Measurements from ENCODE around the gene DSPP.
A peak's percentile ranks its signal among the peaks of the same experiment; 100 is the strongest.

Gene DSPP

GRCh38 chr4:87601361-87601760 lies 7.0 kb upstream of the DSPP start:
- H3K9me3 ChIP-seq (replicated peaks in 1 of 2; ENCODE audit: control insufficient read depth in 2 of 2, insufficient read depth in 1 of 2, low read depth in 1 of 2, low read length in 2 of 2), result no peaks in the 10 kb centered on the region
- H3K4me3 ChIP-seq (ENCODE audit: low read length in 2 of 2), result no peak overlapping the region
- no peak overlapping the region for H3K4me2 ChIP-seq (ENCODE audit: insufficient read depth, low read length, poor library complexity, severe bottlenecking)
- no peak overlapping the region for H3K27ac ChIP-seq (replicated peaks; ENCODE audit: low read length)
- H2BK120ac ChIP-seq (ENCODE audit: low read depth, low read length), result no peak overlapping the region
- no peak overlapping the region for H2AK5ac ChIP-seq (ENCODE audit: low read depth, low read length)
- no peak overlapping the region for H4K8ac ChIP-seq (ENCODE audit: low read depth, low read length)
- no peaks in the 10 kb centered on the region for H3K4me1 ChIP-seq (ENCODE audit: control insufficient read depth in 2 of 2, insufficient read depth in 1 of 2, low read depth in 1 of 2, low read length in 2 of 2)
- H3K27me3 ChIP-seq (ENCODE audit: control insufficient read depth in 3 of 3, insufficient read depth in 3 of 3, low read depth in 1 of 3, low read length in 3 of 3), result no peaks in the 10 kb centered on the region
- no peak for DNase-seq (ENCODE audit: low spot score)
- H2AFZ ChIP-seq (ENCODE audit: low read length), result no peak overlapping the region
- no peak overlapping the region for H3K23ac ChIP-seq (ENCODE audit: low read depth, low read length, poor library complexity)
- H3K79me1 ChIP-seq (ENCODE audit: low read depth, low read length), result no peaks in the 10 kb centered on the region
- no peak overlapping the region for H3K18ac ChIP-seq (ENCODE audit: low read length)
- no peak overlapping the region for H2BK5ac ChIP-seq (ENCODE audit: low read length)
- H3K4ac ChIP-seq (ENCODE audit: low read length), result no peak overlapping the region
- H4K91ac ChIP-seq (ENCODE audit: low read depth, low read length, poor library complexity), result no peak overlapping the region
- no peak overlapping the region for H2BK12ac ChIP-seq (ENCODE audit: low read length)
- no peak overlapping the region for H3K9ac ChIP-seq (ENCODE audit: low read depth, low read length, poor library complexity)
- H2BK15ac ChIP-seq (ENCODE audit: low read length), result no peak overlapping the region
- H3K14ac ChIP-seq (ENCODE audit: low read length), result no peak overlapping the region
- H3K36me3 ChIP-seq (replicated peaks in 1 of 2; ENCODE audit: control insufficient read depth in 2 of 2, insufficient read depth in 2 of 2, low read length in 2 of 2), result no peaks in the 10 kb centered on the region

- no CpG with 5 or more reads among the region's 4 CpGs for WGBS, 2 donors (ENCODE audit: extremely low coverage in 2 of 2, insufficient read length in 2 of 2, insufficient replicate concordance in 1 of 2)
Measured at GRCh38 chr4:87614292-87614890, 6.1 kb downstream of the DSPP start.

GRCh38 chr4:87616268-87616667 lies 7.9 kb downstream of the DSPP start:
- H2BK5ac ChIP-seq (ENCODE audit: low read length), result no peak overlapping the region
- no peak for DNase-seq (ENCODE audit: low spot score)
- no peak overlapping the region for H2BK12ac ChIP-seq (ENCODE audit: low read length)
- no peaks in the 10 kb centered on the region for H3K4me1 ChIP-seq (ENCODE audit: control insufficient read depth in 2 of 2, insufficient read depth in 1 of 2, low read depth in 1 of 2, low read length in 2 of 2)
- no CpG with 5 or more reads among the region's 9 CpGs for WGBS, 2 donors (ENCODE audit: extremely low coverage in 2 of 2, insufficient read length in 2 of 2, insufficient replicate concordance in 1 of 2)
- H3K27ac ChIP-seq (replicated peaks; ENCODE audit: low read length), result no peak overlapping the region
- H3K4me2 ChIP-seq (ENCODE audit: insufficient read depth, low read length, poor library complexity, severe bottlenecking), result no peak overlapping the region
- no peak overlapping the region for H2BK120ac ChIP-seq (ENCODE audit: low read depth, low read length)
- H3K4me3 ChIP-seq (ENCODE audit: low read length in 2 of 2), result no peak overlapping the region
- H3K18ac ChIP-seq (ENCODE audit: low read length), result no peak overlapping the region
- no peak overlapping the region for H2BK15ac ChIP-seq (ENCODE audit: low read length)
- no peak overlapping the region for H4K91ac ChIP-seq (ENCODE audit: low read depth, low read length, poor library complexity)
- no peak overlapping the region for H3K14ac ChIP-seq (ENCODE audit: low read length)
- no peak overlapping the region for H4K8ac ChIP-seq (ENCODE audit: low read depth, low read length)
- H3K9me3 ChIP-seq (replicated peaks in 1 of 2; ENCODE audit: control insufficient read depth in 2 of 2, insufficient read depth in 1 of 2, low read depth in 1 of 2, low read length in 2 of 2), result no peaks in the 10 kb centered on the region
- H2AK5ac ChIP-seq (ENCODE audit: low read depth, low read length), result no peak overlapping the region
- H3K23ac ChIP-seq (ENCODE audit: low read depth, low read length, poor library complexity), result peak overlapping the region; percentile 77
- no peaks in the 10 kb centered on the region for H3K36me3 ChIP-seq (replicated peaks in 1 of 2; ENCODE audit: control insufficient read depth in 2 of 2, insufficient read depth in 2 of 2, low read length in 2 of 2)
- H3K79me1 ChIP-seq (ENCODE audit: low read depth, low read length), result peaks cover 2% of the 10 kb centered on the region
- no peak overlapping the region for H3K4ac ChIP-seq (ENCODE audit: low read length)
- peaks cover 0 to 3% (median 0%) of the 10 kb centered on the region in 3 experiments for H3K27me3 ChIP-seq (ENCODE audit: control insufficient read depth in 3 of 3, insufficient read depth in 3 of 3, low read depth in 1 of 3, low read length in 3 of 3)
- peak overlapping the region; percentile 30 for H3K9ac ChIP-seq (ENCODE audit: low read depth, low read length, poor library complexity)
- H2AFZ ChIP-seq (ENCODE audit: low read length), result no peak overlapping the region

More at GRCh38 chr4:87614292-87614890, 6.1 kb downstream of the DSPP start:
- Histone ChIP-seq H2BK5ac (ENCODE audit: low read length) (no peak overlapping the region), H3K14ac (ENCODE audit: low read length) (peak overlapping the region; percentile 39), H3K27me3 (ENCODE audit: control insufficient read depth in 3 of 3, insufficient read depth in 3 of 3, low read depth in 1 of 3, low read length in 3 of 3) (no peaks in the 10 kb centered on the region), H4K8ac (ENCODE audit: low read depth, low read length) (no peak overlapping the region), H3K4me1 (ENCODE audit: control insufficient read depth in 2 of 2, insufficient read depth in 1 of 2, low read depth in 1 of 2, low read length in 2 of 2) (no peaks in the 10 kb centered on the region), H3K18ac (ENCODE audit: low read length) (no peak overlapping the region), H2AFZ (ENCODE audit: low read length) (no peak overlapping the region), H3K27ac (replicated peaks; ENCODE audit: low read length) (no peak overlapping the region), H3K79me1 (ENCODE audit: low read depth, low read length) (peaks cover 2% of the 10 kb centered on the region), H2BK12ac (ENCODE audit: low read length) (no peak overlapping the region), H2AK5ac (ENCODE audit: low read depth, low read length) (no peak overlapping the region), H3K4me2 (ENCODE audit: insufficient read depth, low read length, poor library complexity, severe bottlenecking) (no peak overlapping the region), H3K4ac (ENCODE audit: low read length) (no peak overlapping the region), H3K36me3 (replicated peaks in 1 of 2; ENCODE audit: control insufficient read depth in 2 of 2, insufficient read depth in 2 of 2, low read length in 2 of 2) (no peaks in the 10 kb centered on the region), H3K23ac (ENCODE audit: low read depth, low read length, poor library complexity) (peak overlapping the region; percentile 2), H3K9ac (ENCODE audit: low read depth, low read length, poor library complexity) (no peak overlapping the region), H2BK15ac (ENCODE audit: low read length) (no peak overlapping the region), H3K9me3 (replicated peaks in 1 of 2; ENCODE audit: control insufficient read depth in 2 of 2, insufficient read depth in 1 of 2, low read depth in 1 of 2, low read length in 2 of 2) (no peaks in the 10 kb centered on the region), H3K4me3 (ENCODE audit: low read length in 2 of 2) (peak overlapping the region in 1 of 2 donors; percentile 57), H4K91ac (ENCODE audit: low read depth, low read length, poor library complexity) (peak overlapping the region; percentile 3), H2BK120ac (ENCODE audit: low read depth, low read length) (no peak overlapping the region)
- no peak for DNase-seq (ENCODE audit: low spot score)

- peaks cover 0 to 5% (median 0%) of the 10 kb centered on the region in 3 experiments for H3K27me3 ChIP-seq (ENCODE audit: control insufficient read depth in 3 of 3, insufficient read depth in 3 of 3, low read depth in 1 of 3, low read length in 3 of 3)
- H3K9ac ChIP-seq (ENCODE audit: low read depth, low read length, poor library complexity), result no peak overlapping the region
- H3K4me2 ChIP-seq (ENCODE audit: insufficient read depth, low read length, poor library complexity, severe bottlenecking), result no peak overlapping the region
- no peak overlapping the region for H2BK15ac ChIP-seq (ENCODE audit: low read length)
- no peak overlapping the region for H2BK120ac ChIP-seq (ENCODE audit: low read depth, low read length)
- no peak overlapping the region for H3K4me3 ChIP-seq (ENCODE audit: low read length in 2 of 2)
- no peak overlapping the region for H3K27ac ChIP-seq (replicated peaks; ENCODE audit: low read length)
- no peak overlapping the region for H2AK5ac ChIP-seq (ENCODE audit: low read depth, low read length)
- no peak overlapping the region for H3K14ac ChIP-seq (ENCODE audit: low read length)
- no peak overlapping the region for H3K18ac ChIP-seq (ENCODE audit: low read length)
- H3K23ac ChIP-seq (ENCODE audit: low read depth, low read length, poor library complexity), result no peak overlapping the region
- no peak overlapping the region for H4K91ac ChIP-seq (ENCODE audit: low read depth, low read length, poor library complexity)
- no peak overlapping the region for H4K8ac ChIP-seq (ENCODE audit: low read depth, low read length)
- H2BK12ac ChIP-seq (ENCODE audit: low read length), result no peak overlapping the region
- no peaks in the 10 kb centered on the region for H3K9me3 ChIP-seq (replicated peaks in 1 of 2; ENCODE audit: control insufficient read depth in 2 of 2, insufficient read depth in 1 of 2, low read depth in 1 of 2, low read length in 2 of 2)
- no peak overlapping the region for H2AFZ ChIP-seq (ENCODE audit: low read length)
- no CpG with 5 or more reads among the region's 6 CpGs for WGBS, 2 donors (ENCODE audit: extremely low coverage in 2 of 2, insufficient read length in 2 of 2, insufficient replicate concordance in 1 of 2)
- H2BK5ac ChIP-seq (ENCODE audit: low read length), result no peak overlapping the region
- no peak for DNase-seq (ENCODE audit: low spot score)
- peaks cover 2% of the 10 kb centered on the region for H3K79me1 ChIP-seq (ENCODE audit: low read depth, low read length)
- no peaks in the 10 kb centered on the region for H3K4me1 ChIP-seq (ENCODE audit: control insufficient read depth in 2 of 2, insufficient read depth in 1 of 2, low read depth in 1 of 2, low read length in 2 of 2)
- H3K36me3 ChIP-seq (replicated peaks in 1 of 2; ENCODE audit: control insufficient read depth in 2 of 2, insufficient read depth in 2 of 2, low read length in 2 of 2), result no peaks in the 10 kb centered on the region
- H3K4ac ChIP-seq (ENCODE audit: low read length), result no peak overlapping the region
Measured at GRCh38 chr4:87620086-87620485, 11.8 kb downstream of the DSPP start.

Measured in neuronal stem cell (in vitro differentiated cells).